HepG2 (cell line): Measurements from ENCODE around the gene CREBZF. TPM values are rescaled to one million over a fixed set of nuclear protein-coding genes. Genes with fewer than 3 reads are reported as not detected.

Experiments
- ARID3A ChIP-seq: IDR thresholded peaks from 2 replicates; pipeline ENCODE4 v1.6.1; 2012; ENCODE audit warnings: low read depth, low read length, improper control_type of control experiment
- CENPX ChIP-seq: sonication (generic); formaldehyde crosslinking; IDR thresholded peaks from 2 replicates; pipeline ENCODE4 v1.9.0; 2021; ENCODE audit warnings: mild to moderate bottlenecking, missing genetic modification reagents, moderate library complexity
- CHD4 ChIP-seq: fragments of 200-600 bp; sonication (generic); IDR thresholded peaks from 2 replicates; pipeline ENCODE4 v1.7.0; 2017; ENCODE audit warnings: mild to moderate bottlenecking, low read length, borderline replicate concordance
- FIP1L1 ChIP-seq: fragments of 200-400 bp; formaldehyde crosslinking; IDR thresholded peaks from 2 replicates; pipeline ENCODE4 v1.6.1; 2018; ENCODE audit warnings: low read depth, mild to moderate bottlenecking, low read length, moderate library complexity, borderline replicate concordance; ENCODE audit not compliant: insufficient read depth
- HDAC6 ChIP-seq: fragments of 200-600 bp; sonication (generic); IDR thresholded peaks from 2 replicates; pipeline ENCODE4 v1.7.0; 2017; ENCODE audit warnings: mild to moderate bottlenecking, antibody characterized with exemption, low read length, low read depth
- HIVEP1 ChIP-seq: sonication (generic); formaldehyde crosslinking; IDR thresholded peaks from 2 replicates; pipeline ENCODE4 v1.4.0; 2020; ENCODE audit warnings: mild to moderate bottlenecking, missing genetic modification reagents
- NFATC3 ChIP-seq: sonication (generic); formaldehyde crosslinking; IDR thresholded peaks from 2 replicates; pipeline ENCODE4 v1.5.1; 2020; ENCODE audit warnings: mild to moderate bottlenecking, missing genetic modification reagents
- NFE2L1 ChIP-seq: sonication (generic); formaldehyde crosslinking; IDR thresholded peaks from 2 replicates; pipeline ENCODE4 v1.4.0; 2020; ENCODE audit warnings: missing genetic modification reagents, mild to moderate bottlenecking, borderline replicate concordance
- NFKB2 ChIP-seq: sonication (generic); formaldehyde crosslinking; IDR thresholded peaks from 2 replicates; pipeline ENCODE4 v1.4.0; 2020; ENCODE audit warnings: missing genetic modification reagents, borderline replicate concordance
- NFYC ChIP-seq: IDR thresholded peaks from 2 replicates; pipeline ENCODE4 v1.6.1; 2016; ENCODE audit warnings: missing genetic modification reagents, missing compliant biosample characterization
- NRL ChIP-seq: sonication (generic); formaldehyde crosslinking; IDR thresholded peaks from 2 replicates; pipeline ENCODE4 v1.5.0; 2020; ENCODE audit warnings: missing genetic modification reagents, mild to moderate bottlenecking, moderate library complexity, borderline replicate concordance
- RXRB ChIP-seq: IDR thresholded peaks from 2 replicates; pipeline ENCODE4 v1.6.1; 2016; ENCODE audit warnings: borderline replicate concordance, missing genetic modification reagents, missing compliant biosample characterization
- TARDBP ChIP-seq: sonication (generic); formaldehyde crosslinking; IDR thresholded peaks from 2 replicates; pipeline ENCODE4 v1.8.0; 2022; ENCODE audit warnings: mild to moderate bottlenecking, missing genetic modification reagents
- THAP9 ChIP-seq: sonication (generic); formaldehyde crosslinking; IDR thresholded peaks from 2 replicates; pipeline ENCODE4; 2020; ENCODE audit warnings: missing genetic modification reagents, mild to moderate bottlenecking, borderline replicate concordance
- ZFP91 ChIP-seq: sonication (generic); formaldehyde crosslinking; IDR thresholded peaks from 2 replicates; pipeline ENCODE4 v1.9.0; 2022; ENCODE audit warnings: missing genetic modification reagents, mild to moderate bottlenecking, borderline replicate concordance
- ZNF20 ChIP-seq: sonication (generic); formaldehyde crosslinking; IDR thresholded peaks from 2 replicates; pipeline ENCODE4 v1.4.0; 2020; ENCODE audit warnings: mild to moderate bottlenecking, moderate library complexity, missing genetic modification reagents
- ZNF282 ChIP-seq: fragments of 450-650 bp; IDR thresholded peaks from 2 replicates; pipeline ENCODE4 v1.6.1; 2018; ENCODE audit not compliant: partially characterized antibody
- ZNF331 ChIP-seq: sonication (generic); formaldehyde crosslinking; IDR thresholded peaks from 2 replicates; pipeline ENCODE4 v1.4.0; 2020; ENCODE audit warnings: missing genetic modification reagents
- ZNF34 ChIP-seq: sonication (generic); formaldehyde crosslinking; IDR thresholded peaks from 2 replicates; pipeline ENCODE4 v1.4.0; 2020; ENCODE audit warnings: mild to moderate bottlenecking, missing genetic modification reagents, borderline replicate concordance
- ZNF362 ChIP-seq: sonication (generic); formaldehyde crosslinking; IDR thresholded peaks from 2 replicates; pipeline ENCODE4 v1.4.0; 2020; ENCODE audit warnings: missing genetic modification reagents, mild to moderate bottlenecking, borderline replicate concordance
- ZNF724P ChIP-seq: sonication (generic); formaldehyde crosslinking; IDR thresholded peaks from 2 replicates; pipeline ENCODE4 v1.8.0; 2022; ENCODE audit warnings: missing genetic modification reagents, borderline replicate concordance
- polyA plus RNA-seq, 8 experiments: library from polyadenylated mRNA; depleted of rRNA in 3 of 8; stranded (reverse) in 7 of 8; unstranded in 1 of 8; fragments of >200 nt; fragmentation: Illumina TruSeq in 4 of 8; extraction: Trizol in 4 of 8; gene quantifications; 2 replicates each; pipeline versions ENCODE4 v1.2.1 to v1.2.3, GENCODE V29; 2011 to 2016; ENCODE audit warnings: low read depth in 4 of 8, missing spikeins in 1 of 8, mixed read lengths in 1 of 8; ENCODE audit not compliant: insufficient read depth in 1 of 8
- total RNA-seq, 5 experiments: library from RNA; depleted of rRNA; stranded (reverse); fragments of >200 nt; fragmentation: Illumina TruSeq; extraction: Trizol; gene quantifications; 2 replicates each; pipeline ENCODE4 v1.2.3, GENCODE V29; 2016; ENCODE audit warnings: low read depth in 1 of 5

Gene CREBZF
- total and polyA plus RNA-seq, 2 of the 13 experiments (the other 11 are each of a cell fraction or from before 2014, with no cell fraction given): 30.6 to 43.1 TPM

GRCh38 chr11:85664615-85665481 lies at the start of gene CREBZF (continued):
- no peak for TF ChIP-seq ZNF282
- TF ChIP-seq NFE2L1 (CRISPR knock-in tag): peak; percentile 86; the same call in 1 of the 2 replicates
- peak; percentile 37; the same call in 1 of the 2 replicates for TF ChIP-seq RXRB (CRISPR knock-in tag)
- peak; percentile 23; the same call in 1 of the 2 replicates for TF ChIP-seq ZNF724P (CRISPR knock-in tag)
- TF ChIP-seq NFKB2 (CRISPR knock-in tag): peak; percentile 83; the same call in 1 of the 2 replicates
- TF ChIP-seq ZFP91: no peak; the same call in 1 of the 2 replicates
- peak; percentile 32; the same call in 1 of the 2 replicates for TF ChIP-seq ZNF362 (CRISPR knock-in tag)
- peak; percentile 51; the same call in 1 of the 2 replicates for TF ChIP-seq THAP9 (CRISPR knock-in tag)
- TF ChIP-seq CENPX (CRISPR knock-in tag): no peak
- no peak for TF ChIP-seq FIP1L1
- TF ChIP-seq NFATC3: peak; percentile 73; the same call in 1 of the 2 replicates
- TF ChIP-seq CHD4: no peak
- 0 out of 2 replicates have a peak, but pooled peaks have one; percentile 83 for TF ChIP-seq ZNF20 (CRISPR knock-in tag)
- peak; percentile 89 for TF ChIP-seq NRL (CRISPR knock-in tag)
- no peak for TF ChIP-seq ARID3A
- TF ChIP-seq ZNF331 (CRISPR knock-in tag): no peak
- no peak; the same call in 1 of the 2 replicates for TF ChIP-seq HIVEP1
- TF ChIP-seq HDAC6: no peak
- no peak for TF ChIP-seq ZNF34 (CRISPR knock-in tag)
- TF ChIP-seq TARDBP (CRISPR knock-in tag): no peak
- no peak for TF ChIP-seq NFYC (CRISPR knock-in tag)
